Fibroblast of mammary gland (primary cell): ENCODE measurements around the gene C12orf54.
"Not testable (repeated sequence)": the region's sequence is repeated elsewhere in the genome, so short reads cannot be mapped to it uniquely, and the experiment has no call there.

Experiments
- DNase-seq: peaks from one replicate; pipeline ENCODE4 v3.0.0-alpha.2; 2010; ENCODE audit warnings: low read depth
- H3K4me3 ChIP-seq: 2 replicates; pipeline ENCODE4 v1.5.1; 2011; ENCODE audit warnings: low read depth, mild to moderate bottlenecking, low read length, moderate library complexity; ENCODE audit not compliant: control insufficient read depth
- CTCF ChIP-seq: conservative IDR thresholded peaks from 2 replicates; pipeline ENCODE4 v1.5.1; 2011; ENCODE audit warnings: low read depth, low read length, inconsistent platforms; ENCODE audit not compliant: control insufficient read depth, insufficient read depth

The C12orf54 gene

GRCh38 chr12:48482198-48482597 is at the start of gene C12orf54:
TSS of gene C12orf54 (plus strand) at chr12:48482498. CDS start at chr12:48483297, 799 bp downstream.
- no peak for TF ChIP-seq CTCF
- no peak for DNase-seq
- H3K4me3 ChIP-seq: no peak within 1 kb of the TSS

GRCh38 chr12:48434016-48434415 is 48.3 kb upstream of the C12orf54 start:
- DNase-seq, H3K4me3 ChIP-seq: not testable (repeated sequence)

GRCh38 chr12:48441069-48441468 is 41.2 kb upstream of the C12orf54 start:
- no peak for DNase-seq

GRCh38 chr12:48442179-48442847 is 40.0 kb upstream of the C12orf54 start:
- no peak for DNase-seq
- H3K4me3 ChIP-seq: no peak overlapping the region
- TF ChIP-seq CTCF: no peak

More at GRCh38 chr12:48441069-48441468, 41.2 kb upstream of the C12orf54 start:
- no peak overlapping the region for H3K4me3 ChIP-seq
- no peak for TF ChIP-seq CTCF

- no peak for TF ChIP-seq CTCF
- no peak for DNase-seq
- H3K4me3 ChIP-seq: no peak overlapping the region
Observed at GRCh38 chr12:48445538-48445937, 36.8 kb upstream of the C12orf54 start.

GRCh38 chr12:48446161-48446776 is 36.0 kb upstream of the C12orf54 start:
- H3K4me3 ChIP-seq: no peak overlapping the region
- DNase-seq: peak; percentile 12
- TF ChIP-seq CTCF: no peak

- no peak for TF ChIP-seq CTCF
- no peak overlapping the region for H3K4me3 ChIP-seq
- DNase-seq: no peak
Observed at GRCh38 chr12:48447755-48448154, 34.5 kb upstream of the C12orf54 start.
